Stimulated activated CD4-positive, alpha-beta T cell treated with anti-CD3 and anti-CD28 coated beads, Interleukin-12 subunit alpha, Interleukin-12 subunit beta, amount 100 ng/mL, for 48 hours (primary cell): ENCODE measurements around the gene HDAC10.
"Not testable (repeated sequence)": the region's sequence is repeated elsewhere in the genome, so short reads cannot be mapped to it uniquely, and the experiment has no call there.

ENCODE experiments used
- DNase-seq, 3 donors: peaks; one replicate each; pipeline ENCODE4 v3.0.0-alpha.2; 2020; ENCODE audit warnings: low read depth in 2 of 3, low spot score in 1 of 3

Gene HDAC10

DNA sequence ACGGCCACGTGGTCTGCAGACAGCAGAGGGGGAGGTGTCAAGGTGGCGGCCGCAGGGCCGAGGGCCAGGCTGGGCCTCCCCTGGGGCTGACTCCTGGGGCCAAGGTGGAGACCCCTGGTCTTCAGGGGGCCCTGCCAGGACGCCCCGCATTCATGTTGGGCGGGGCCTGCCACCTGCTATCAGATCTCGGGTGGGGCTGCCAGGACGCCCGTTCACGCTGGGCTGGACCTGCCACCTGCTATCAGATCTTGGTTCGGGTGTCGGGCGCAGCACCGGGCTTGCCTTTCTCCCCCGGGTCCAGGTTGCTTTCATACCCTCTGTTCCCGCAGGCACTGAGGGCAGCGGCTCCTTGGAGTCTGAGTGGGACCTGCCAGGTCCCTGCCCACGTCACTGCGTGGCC, 35.2 kb upstream of the HDAC10 start:
- DNase-seq = no peak

DNA sequence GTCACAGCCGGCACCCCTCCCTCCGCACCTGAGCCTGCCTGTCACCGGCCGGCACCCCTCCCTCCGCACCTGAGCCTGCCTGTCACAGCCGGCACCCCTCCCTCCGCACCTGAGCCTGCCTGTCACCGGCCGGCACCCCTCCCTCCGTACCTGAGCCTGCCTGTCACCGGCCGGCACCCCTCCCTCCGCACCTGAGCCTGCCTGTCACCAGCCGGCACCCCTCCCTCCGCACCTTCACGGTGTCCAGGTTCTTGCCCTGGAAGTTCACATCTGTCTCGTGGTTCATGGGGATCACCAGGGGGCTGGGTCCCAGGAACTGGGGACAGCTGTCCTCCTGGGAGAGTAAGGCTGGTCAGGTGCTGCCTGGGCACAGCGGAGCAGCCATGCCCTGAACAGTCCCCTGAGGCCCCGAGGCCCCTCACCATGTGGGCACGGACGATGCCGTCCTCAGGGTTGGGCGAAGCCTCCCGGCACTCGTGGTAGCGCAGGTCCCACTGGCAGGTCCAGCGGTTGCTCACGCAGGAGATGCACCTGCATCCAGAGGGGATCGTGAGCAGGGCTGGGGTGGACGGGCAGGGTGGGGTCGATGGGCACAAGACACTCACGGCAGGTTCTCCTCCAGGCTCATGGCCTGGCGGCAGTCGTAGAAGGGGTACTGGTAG, 34.6 kb upstream of the HDAC10 start:
- no peak for DNase-seq

DNA sequence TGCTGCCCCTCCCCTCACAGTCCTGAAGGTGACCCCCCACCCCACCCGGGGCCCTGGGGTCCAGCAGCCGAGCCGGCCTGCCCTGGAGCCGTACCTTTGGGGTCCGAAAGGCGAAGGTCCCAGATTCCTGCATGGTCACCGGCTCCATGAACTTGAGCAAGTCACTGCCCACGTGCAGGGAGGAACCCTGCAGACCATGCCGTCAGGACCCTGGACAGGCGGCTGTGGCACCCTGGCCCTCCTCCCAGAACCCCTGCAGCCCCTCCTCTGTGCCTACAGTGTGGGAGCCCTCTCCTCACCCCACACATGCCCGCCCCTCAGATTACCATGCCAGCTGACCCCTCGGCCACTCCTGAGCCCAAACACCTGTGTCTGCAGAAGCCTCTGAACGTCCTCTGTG, 33.4 kb upstream of the HDAC10 start:
- no peak for DNase-seq

DNA sequence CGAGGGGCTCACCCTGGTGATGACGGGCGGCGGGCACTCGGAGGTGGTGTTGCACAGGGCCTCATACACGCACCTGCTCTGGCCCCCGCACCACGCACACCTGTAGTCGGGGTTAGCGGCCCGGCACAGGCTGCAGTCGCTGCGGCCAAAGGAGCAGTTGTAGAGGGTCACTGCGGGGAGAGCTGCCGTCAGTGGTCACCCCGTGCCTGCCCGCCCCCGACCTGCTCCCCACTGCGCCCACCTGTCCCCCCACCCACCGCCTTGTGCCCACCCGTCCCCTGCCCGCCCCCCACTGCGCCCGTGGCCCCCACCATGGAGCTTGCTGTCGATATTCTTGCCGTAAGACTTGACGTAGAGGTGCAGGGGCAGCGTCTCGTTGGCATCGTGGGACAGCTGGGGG, 32.8 kb upstream of the HDAC10 start:
- no peak for DNase-seq

DNA sequence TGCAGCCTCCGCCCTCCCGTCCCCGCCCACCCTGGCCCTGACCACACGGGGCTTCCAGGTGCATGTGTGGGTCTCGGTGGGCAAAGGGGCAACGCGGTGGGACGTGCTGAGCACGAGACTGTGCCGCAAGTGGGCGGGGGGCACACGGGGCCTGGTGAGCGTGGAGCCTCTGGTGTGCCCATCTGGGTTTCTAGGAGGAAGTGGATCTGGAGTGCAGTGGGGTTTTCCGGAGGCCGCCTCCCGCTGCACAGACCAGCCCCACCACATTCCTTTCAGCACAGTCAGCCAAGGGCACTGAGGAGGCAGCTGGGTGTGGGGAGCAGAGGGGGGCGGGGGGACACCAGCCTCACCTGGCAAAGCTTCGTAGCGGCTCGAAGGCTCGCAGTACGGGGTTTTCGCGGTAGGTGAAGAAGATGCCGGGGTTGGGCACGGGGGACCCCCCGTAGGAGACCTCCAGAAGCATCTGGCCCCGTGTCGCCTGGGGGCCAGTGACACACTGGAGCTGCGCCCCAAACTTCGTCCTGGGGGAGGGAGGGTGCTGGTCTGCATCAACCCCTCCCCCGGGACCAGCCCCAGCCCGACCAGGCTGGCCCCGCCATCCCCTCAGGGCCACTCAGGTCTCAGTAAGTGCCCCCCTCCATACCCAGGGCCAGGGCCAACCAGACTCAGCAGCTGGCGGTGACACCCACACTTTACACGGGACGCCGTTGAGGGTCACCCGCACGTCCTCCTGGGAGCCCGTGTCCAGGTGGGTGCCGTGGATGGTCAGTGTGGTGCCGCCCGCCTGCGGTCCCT, 31.5 kb upstream of the HDAC10 start:
- DNase-seq = no peak

- DNase-seq = no peak
Measured at GRCh38 chr22:50281957-50282356, 30.9 kb upstream of the HDAC10 start.

DNA sequence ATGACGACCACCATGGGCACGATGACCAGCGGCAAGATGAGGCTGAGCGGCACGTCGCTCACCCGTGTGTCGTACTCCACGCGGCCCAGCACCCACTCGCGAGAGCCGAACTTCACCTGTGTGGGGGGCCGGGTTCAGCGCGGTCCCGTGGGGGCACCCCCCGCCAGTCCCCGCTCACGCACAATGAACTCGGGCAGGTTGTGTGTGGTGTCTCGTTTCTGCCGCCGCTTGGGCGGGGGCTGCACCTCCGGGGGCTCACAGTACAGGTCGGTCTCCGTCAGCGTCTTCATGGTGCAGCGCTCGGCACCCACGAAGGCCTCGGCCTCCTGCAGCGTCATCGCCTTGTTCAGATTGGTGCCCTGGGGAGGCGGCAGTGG, 30.3 kb upstream of the HDAC10 start:
- no peak for DNase-seq

- no peak for DNase-seq
Measured at GRCh38 chr22:50280708-50281383, 29.8 kb upstream of the HDAC10 start.

- no peak for DNase-seq
Measured at GRCh38 chr22:50280022-50280707, 29.1 kb upstream of the HDAC10 start.

DNA sequence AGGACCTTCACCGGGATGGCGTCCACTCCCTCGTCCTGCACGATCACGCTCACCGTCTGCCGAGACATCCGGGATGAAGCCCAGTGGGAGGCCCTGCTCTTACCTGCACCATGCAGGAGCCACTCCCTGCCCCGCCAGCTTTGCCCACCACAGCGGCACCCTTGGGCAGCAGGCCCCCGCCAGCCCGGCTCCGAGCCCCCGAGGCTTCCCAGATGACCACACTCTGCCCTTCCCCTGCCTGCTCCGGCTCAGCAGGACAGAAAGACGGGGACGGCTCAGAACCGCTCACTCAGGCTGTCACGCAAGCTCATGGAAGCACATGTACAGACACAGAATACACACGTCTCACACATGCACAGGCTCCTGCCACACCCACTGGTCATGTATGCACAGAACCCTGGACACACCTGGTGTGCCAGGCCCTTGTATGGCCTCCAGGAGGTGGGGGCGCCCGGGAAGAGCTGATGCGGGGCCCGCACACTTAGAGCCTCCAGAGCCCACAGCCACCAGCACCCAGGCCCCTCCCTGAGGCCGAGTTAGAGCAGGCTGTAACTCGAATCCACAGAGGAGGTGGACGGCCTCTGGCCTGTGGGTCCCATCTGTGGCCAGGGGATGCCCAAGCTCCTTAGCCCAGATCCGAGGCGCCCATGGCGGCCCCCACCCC, 28.0 kb upstream of the HDAC10 start:
- DNase-seq = no peak

GRCh38 chr22:50278461-50278860, 27.4 kb upstream of the HDAC10 start:
- no peak for DNase-seq

DNA sequence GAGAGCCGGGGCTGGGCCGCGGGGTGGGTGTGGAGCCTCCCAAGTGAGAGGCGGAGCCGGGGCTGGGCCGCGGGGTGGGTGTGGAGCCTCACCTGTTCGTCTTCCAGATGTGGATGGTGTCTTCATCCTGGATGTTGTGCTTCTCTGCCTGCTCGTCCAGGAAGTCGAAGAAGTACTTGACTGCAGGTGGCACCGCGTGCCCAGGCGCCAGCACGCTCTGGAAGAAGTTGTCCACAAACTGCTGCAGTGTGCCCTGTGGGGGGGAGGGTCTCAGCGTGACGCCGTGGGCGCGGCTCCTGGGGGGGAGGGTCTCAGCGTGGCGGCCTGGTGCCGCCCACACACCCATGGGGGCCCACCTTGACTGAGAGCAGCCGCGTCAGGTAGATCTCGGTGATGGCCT, 26.7 kb upstream of the HDAC10 start:
- no peak for DNase-seq

DNA sequence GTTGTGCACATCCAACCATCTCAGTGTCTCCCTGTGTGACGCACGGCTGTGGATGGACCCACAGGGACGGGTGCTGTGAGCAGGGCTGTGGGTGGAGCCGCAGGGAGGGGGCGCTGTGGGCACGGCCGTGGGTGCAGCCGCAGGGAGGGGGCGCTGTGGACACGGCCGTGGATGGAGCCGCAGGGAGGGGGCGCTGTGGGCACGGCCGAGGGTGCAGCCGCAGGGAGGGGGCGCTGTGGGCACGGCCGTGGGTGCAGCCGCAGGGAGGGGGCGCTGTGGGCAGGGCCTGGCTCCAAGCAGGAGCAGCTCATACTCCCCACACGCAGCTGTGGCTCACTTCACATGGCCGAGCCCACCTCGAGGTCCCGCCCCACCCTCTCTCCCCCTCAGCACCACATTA, 25.1 kb upstream of the HDAC10 start:
- peak in 1 of 3 donors; percentile 35 for DNase-seq

DNA sequence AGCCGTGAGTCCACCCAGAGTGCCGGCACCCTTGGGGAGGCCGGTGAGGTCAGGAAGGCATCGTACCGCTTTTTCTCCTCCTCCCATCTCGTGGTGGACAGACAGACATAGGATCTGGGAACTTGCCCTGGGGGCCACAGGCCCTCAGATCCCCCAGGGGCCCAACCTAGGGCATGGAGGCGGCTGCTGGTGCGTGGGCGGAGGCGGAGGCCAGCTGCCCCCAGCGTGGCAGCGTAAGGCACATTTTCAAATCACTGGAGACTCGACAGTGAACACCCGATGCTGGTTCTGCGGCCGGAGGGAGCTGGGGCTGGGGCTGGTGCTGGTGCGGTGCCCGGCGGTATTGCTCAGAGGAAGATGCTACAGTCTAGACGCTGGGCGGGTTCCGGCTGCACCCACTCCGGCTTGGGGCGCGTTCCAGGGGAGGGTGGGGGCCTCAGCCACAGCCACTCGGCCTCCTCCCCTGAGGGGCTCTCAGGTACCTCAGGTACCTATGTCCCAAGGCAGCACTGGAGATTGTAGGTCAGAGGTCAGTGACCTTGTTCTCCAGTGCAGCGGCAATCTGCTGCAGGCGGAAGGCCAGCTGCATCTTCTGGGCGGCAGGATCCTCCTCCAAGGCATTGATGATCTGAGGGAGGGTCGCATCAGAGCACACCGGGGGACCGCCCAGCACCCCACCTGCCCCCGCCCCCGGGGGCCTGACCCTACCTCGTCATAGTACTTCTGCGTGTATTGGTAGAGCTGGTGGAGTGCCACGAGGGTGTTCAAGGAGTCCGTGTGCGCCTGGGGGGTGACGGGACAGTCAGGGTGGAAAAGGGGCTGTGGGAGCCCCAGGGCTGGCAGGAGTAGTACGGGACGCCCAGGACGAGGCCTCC, 24.4 kb upstream of the HDAC10 start:
- no peak for DNase-seq

DNA sequence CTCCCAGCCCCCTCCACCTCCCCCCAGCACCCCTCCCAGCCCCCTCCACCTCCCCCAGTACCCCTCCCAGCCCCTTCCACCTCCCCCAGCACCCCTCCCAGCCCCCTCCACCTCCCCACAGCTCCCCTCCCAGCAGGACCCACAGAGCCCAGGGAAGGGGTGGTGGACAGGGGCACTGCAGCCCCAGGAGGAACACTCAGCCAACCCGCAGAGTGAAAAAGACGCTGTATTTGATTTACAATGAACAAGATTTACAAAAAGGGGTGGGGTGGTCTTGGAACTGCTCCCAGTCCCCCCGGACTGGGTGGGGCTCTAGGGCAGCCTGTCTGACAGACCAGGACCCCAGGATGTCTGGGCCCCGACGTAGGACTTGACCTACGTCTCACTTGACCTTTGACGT, 23.7 kb upstream of the HDAC10 start:
- no peak for DNase-seq

DNA sequence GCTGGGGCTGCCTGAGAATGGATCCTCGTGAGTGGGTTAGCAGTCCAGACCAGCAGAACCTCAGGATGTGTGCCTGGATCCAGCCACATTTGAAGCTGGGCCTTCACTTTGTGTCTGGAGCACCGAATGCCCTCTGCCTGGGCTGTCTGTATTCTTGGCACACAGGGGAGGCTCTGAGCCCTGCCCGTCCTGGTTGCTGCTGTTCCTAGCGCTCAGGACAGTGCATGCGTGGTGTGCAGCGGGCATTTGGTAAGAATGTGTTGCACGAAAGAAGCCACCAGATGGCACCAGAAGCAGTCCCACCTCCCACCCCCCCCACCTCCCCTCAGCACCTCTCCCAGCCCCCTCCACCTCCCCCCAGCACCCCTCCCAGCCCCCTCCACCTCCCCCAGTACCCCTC, 23.2 kb upstream of the HDAC10 start:
- peak in 1 of 3 donors; percentile 24 for DNase-seq

GRCh38 chr22:50273781-50274180, 22.7 kb upstream of the HDAC10 start:
- not testable (repeated sequence) for DNase-seq

- not testable (repeated sequence) for DNase-seq
Measured at GRCh38 chr22:50273352-50273751, 22.3 kb upstream of the HDAC10 start.

DNA sequence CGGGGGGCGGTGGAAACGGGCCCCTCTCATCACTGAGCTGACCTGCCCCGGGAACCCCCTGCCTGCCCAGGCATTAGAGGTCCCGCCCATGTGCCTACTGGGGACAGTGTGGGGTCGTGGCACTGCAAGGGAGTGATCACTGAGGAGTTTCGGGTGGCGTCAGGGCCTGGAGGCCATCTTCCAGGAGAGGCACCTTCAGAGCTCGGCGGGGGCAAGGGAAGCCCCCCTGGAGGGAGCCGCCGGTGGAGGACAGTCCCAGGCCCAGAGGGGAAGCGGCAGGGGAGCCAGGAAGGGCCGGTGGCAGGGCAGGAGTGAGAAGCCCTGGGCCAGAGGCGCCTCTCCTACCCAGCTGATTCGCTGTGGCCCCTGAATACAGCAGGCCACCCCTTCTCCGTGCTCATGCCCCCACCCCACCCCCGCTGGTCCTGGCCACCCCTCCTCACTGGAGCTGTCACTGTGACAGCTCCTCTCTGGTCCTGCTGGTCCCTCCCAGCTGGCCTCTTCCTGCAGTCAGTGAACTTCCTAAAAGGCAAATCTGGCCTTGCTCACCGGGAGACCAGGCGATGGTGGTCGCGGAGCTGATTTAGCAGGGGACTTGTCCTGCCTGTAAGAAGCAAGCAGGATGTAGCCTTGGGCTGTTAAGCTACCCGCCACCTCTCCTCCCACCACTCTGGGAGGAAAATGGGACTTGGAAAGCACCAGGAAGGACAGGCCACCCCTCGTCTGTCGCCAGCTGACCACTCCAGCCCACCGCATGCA, 21.2 kb upstream of the HDAC10 start:
- DNase-seq = no peak
